ENCODE data around the gene PTPN23. TPM values are rescaled to one million over a fixed set of nuclear protein-coding genes. Genes with fewer than 3 reads are reported as not detected.

PTPN23 gene
- total RNA-seq, 1 donor from 2014 or later, result 50.3 TPM

GRCh38 chr3:47432673-47433072, 51.9 kb downstream of the PTPN23 start:
- Mint-ChIP-seq H3K36me3 (ENCODE audit: low read depth) (peaks cover 68% of the 10 kb centered on the region), H3K27me3 (no peaks in the 10 kb centered on the region), H3K9me3 (no peaks in the 10 kb centered on the region), H3K27ac (no peak overlapping the region), H3K4me1 (no peaks in the 10 kb centered on the region), H3K4me3 (no peak overlapping the region)
- ATAC-seq (ENCODE audit: low read depth), result no peak
- intact Hi-C loops (cut with micrococcal nuclease), result no loop called here
- ChIA-PET POLR2A (no interaction called here), CTCF (no interaction called here)
- TF ChIP-seq, protein P1, sequence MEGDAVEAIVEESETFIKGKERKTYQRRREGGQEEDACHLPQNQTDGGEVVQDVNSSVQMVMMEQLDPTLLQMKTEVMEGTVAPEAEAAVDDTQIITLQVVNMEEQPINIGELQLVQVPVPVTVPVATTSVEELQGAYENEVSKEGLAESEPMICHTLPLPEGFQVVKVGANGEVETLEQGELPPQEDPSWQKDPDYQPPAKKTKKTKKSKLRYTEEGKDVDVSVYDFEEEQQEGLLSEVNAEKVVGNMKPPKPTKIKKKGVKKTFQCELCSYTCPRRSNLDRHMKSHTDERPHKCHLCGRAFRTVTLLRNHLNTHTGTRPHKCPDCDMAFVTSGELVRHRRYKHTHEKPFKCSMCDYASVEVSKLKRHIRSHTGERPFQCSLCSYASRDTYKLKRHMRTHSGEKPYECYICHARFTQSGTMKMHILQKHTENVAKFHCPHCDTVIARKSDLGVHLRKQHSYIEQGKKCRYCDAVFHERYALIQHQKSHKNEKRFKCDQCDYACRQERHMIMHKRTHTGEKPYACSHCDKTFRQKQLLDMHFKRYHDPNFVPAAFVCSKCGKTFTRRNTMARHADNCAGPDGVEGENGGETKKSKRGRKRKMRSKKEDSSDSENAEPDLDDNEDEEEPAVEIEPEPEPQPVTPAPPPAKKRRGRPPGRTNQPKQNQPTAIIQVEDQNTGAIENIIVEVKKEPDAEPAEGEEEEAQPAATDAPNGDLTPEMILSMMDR (IDR thresholded peaks at IDR 0.05), result no peak
- no peak for DNase-seq

DNA sequence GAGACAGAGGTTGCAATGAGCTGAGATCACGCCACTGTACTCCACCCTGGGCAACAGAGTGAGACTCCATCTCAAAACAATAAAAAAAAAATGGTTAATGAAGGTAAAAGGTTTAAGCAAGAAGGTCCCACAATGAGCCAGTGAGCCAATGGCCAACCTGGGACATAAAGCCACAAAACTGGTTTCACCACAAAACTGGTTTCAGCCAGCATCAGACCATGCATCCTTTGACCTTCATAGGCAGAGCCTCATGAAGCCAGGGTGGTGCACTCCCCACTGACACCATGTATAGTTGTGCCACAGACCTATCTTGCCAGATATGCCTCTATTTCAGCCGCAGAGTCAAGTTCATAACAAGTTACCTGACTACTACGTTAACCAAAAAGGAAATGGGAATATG, 53.0 kb downstream of the PTPN23 start:
- H3K9me3 Mint-ChIP-seq, result no peaks in the 10 kb centered on the region
- ATAC-seq (ENCODE audit: low read depth), result no peak
- POLR2A ChIA-PET, result no interaction called here

DNA sequence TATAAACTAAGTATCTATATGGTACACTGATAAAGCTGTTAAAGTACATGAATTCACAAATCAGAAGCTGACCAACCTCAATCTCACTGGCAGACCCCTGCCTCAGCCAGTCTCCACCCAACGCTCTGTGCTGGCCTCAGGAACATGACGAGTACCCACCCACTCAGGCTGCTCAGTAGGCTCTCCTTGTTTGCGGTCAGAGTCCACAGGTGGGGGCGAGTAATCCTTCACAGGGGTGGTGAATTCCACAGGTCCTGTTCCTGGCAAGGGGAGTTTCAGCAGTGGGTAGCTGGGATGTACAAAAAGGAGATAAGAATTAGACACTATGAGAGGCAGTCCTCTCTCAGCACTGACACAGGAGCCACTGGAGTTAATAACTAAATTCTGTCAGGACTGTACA, 54.0 kb downstream of the PTPN23 start:
- DNase-seq (no peak), ATAC-seq (ENCODE audit: low read depth) (no peak)
- H3K27ac Mint-ChIP-seq, result no peak overlapping the region
- intact Hi-C loops (cut with micrococcal nuclease), result no loop called here
- no peaks in the 10 kb centered on the region for H3K4me1 Mint-ChIP-seq
- POLR2A ChIA-PET, result no interaction called here
- TF ChIP-seq, protein P1 (IDR thresholded peaks at IDR 0.05), result no peak
- no peak overlapping the region for H3K4me3 Mint-ChIP-seq
- no peaks in the 10 kb centered on the region for H3K9me3 Mint-ChIP-seq
- H3K27me3 Mint-ChIP-seq, result no peaks in the 10 kb centered on the region
- CTCF ChIA-PET, result no interaction called here
- peaks cover 75% of the 10 kb centered on the region for H3K36me3 Mint-ChIP-seq (ENCODE audit: low read depth)

More for the DNA sequence above, 53.0 kb downstream of the PTPN23 start:
- H3K4me1 Mint-ChIP-seq, result no peaks in the 10 kb centered on the region
- no peak for DNase-seq
- intact Hi-C loops (cut with micrococcal nuclease), result no loop called here
- no peak overlapping the region for H3K27ac Mint-ChIP-seq
- TF ChIP-seq, protein P1 (IDR thresholded peaks at IDR 0.05), result no peak
- no peak overlapping the region for H3K4me3 Mint-ChIP-seq
- peaks cover 71% of the 10 kb centered on the region for H3K36me3 Mint-ChIP-seq (ENCODE audit: low read depth)
- no peaks in the 10 kb centered on the region for H3K27me3 Mint-ChIP-seq
- CTCF ChIA-PET, result no interaction called here

DNA sequence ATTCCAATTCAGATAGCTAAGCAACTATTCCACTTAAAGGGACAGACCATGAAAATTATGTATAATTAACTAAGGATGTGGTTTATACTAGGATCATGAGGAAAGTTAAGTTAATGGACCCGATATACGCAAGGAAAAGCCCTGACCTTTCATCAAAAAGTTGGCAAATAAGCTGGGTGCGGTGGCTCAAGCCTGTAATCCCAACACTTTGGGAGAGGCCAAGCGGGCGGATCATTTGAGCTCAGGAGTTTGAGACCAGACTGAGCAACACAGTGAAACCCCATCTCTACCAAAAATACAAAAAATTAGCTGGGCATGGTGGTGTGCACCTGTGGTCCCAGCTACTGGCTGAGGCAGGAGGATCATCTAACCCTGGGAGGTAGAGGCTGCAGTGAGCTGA, 55.4 kb downstream of the PTPN23 start:
- ATAC-seq (ENCODE audit: low read depth), result no peak
- H3K4me3 Mint-ChIP-seq, result no peak overlapping the region
- no peak for DNase-seq
- ChIA-PET CTCF (interaction anchor here (1.2 kb wide), 1 partner anchor 15 kb away, joined by 4 read pairs; no protein-coding TSS in a partner anchor), POLR2A (no interaction called here)
- TF ChIP-seq, protein P1 (IDR thresholded peaks at IDR 0.05), result no peak
- H3K4me1 Mint-ChIP-seq, result no peaks in the 10 kb centered on the region
- peaks cover 72% of the 10 kb centered on the region for H3K36me3 Mint-ChIP-seq (ENCODE audit: low read depth)
- no peak overlapping the region for H3K27ac Mint-ChIP-seq
- no peaks in the 10 kb centered on the region for H3K9me3 Mint-ChIP-seq
- intact Hi-C loops (cut with micrococcal nuclease), result no loop called here
- no peaks in the 10 kb centered on the region for H3K27me3 Mint-ChIP-seq

DNA sequence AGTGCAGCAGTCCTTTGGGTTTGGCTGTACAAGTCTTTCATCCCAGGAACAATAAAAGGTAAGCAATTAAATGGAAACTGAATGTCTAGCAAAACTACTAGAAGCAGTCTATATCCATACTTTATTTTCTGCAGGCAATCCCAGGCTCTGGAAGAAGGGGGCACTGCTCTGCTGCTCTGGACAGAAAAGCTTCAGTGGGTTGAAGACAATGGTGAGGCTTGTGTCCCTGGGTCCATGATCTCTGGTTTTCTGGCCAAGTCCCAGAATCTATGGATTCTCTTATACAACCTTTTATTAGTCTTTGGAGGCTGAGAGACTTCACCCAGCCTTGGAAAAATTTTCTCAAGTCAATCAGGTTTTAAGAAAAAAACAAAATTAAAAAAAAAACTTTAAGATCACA, 59.3 kb downstream of the PTPN23 start:
- Mint-ChIP-seq H3K4me1 (no peaks in the 10 kb centered on the region), H3K9me3 (no peaks in the 10 kb centered on the region), H3K36me3 (ENCODE audit: low read depth) (peaks cover 56% of the 10 kb centered on the region), H3K27ac (no peak overlapping the region), H3K27me3 (no peaks in the 10 kb centered on the region), H3K4me3 (no peak overlapping the region)
- POLR2A ChIA-PET, result no interaction called here
- TF ChIP-seq, protein P1 (IDR thresholded peaks at IDR 0.05), result no peak
- ATAC-seq (ENCODE audit: low read depth) (no peak), DNase-seq (no peak)
- intact Hi-C loops (cut with micrococcal nuclease), result loop anchor here (5.0 kb wide), 1 partner anchor 37 kb away; the partner anchor contains the start of gene SCAP
- CTCF ChIA-PET, result no interaction called here
